GM19328 (cell line): ENCODE measurements around the gene LGALS3BP.

Experiments
- ATAC-seq: cut with Tn5 transposase; IDR thresholded peaks from one replicate; pipeline ENCODE4 v1.9.1; 2021; ENCODE audit warnings: mild to moderate bottlenecking, moderate library complexity; ENCODE audit not compliant: unreplicated experiment

The LGALS3BP gene

DNA sequence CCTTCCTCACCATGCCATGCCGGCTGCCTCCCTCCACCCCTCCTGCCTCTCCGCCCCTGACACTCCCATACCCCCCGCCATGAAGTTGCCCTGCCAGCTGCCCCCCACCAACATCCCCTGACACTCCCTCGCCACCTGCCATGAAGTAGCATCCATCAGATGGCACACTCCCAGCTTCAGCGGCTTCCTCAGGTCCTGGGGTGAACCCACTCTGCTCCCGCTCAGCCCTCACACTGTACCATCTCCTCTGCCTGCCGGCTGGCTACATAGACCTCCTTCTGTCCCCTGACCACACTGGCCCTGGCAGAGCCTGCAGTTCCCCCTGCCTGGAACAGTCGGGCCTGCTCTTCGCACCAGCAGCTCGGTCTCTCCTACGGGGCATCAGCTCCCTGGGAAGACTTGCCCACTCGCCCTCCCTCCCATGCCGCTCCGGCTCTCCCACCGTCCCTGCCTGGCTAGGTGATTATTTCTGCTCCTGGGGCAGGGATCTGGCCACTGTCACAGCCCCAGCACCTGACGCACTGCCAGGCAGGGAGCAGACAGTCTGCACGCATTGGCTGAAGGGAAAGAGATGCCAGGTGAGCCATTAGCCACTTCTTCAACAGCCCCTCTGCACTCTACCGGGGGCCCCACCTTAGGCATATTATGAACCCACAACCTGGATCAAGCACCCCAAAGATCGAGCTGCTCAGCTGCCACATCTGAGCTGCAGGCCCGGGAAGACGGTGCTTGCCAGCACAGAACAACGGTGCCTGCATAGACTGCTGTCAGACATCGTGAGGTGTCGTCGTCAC, 20.9 kb upstream of the LGALS3BP start:
- no peak for ATAC-seq

DNA sequence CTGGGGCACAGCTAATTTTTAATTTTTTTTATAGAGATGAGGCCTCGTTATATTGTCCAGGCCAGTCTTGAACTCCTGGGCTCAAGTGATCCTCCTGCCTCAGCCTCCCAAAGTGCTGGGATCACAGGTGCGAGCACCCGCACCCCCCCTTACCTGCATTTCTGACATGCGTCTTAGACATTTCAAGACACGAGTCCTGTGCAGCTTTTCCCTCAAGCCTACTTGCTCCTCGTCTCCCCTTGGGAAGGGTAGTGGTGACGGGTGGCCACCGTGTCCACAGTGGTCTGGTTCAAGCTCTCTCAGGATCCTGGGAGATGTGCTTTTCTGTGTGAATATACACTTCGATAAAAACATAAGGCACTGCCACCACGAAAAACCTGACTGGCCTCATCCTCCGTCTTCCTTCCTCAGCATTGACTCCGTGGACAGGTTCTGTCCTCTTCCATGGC, 20.2 kb upstream of the LGALS3BP start:
- ATAC-seq, result no peak

DNA sequence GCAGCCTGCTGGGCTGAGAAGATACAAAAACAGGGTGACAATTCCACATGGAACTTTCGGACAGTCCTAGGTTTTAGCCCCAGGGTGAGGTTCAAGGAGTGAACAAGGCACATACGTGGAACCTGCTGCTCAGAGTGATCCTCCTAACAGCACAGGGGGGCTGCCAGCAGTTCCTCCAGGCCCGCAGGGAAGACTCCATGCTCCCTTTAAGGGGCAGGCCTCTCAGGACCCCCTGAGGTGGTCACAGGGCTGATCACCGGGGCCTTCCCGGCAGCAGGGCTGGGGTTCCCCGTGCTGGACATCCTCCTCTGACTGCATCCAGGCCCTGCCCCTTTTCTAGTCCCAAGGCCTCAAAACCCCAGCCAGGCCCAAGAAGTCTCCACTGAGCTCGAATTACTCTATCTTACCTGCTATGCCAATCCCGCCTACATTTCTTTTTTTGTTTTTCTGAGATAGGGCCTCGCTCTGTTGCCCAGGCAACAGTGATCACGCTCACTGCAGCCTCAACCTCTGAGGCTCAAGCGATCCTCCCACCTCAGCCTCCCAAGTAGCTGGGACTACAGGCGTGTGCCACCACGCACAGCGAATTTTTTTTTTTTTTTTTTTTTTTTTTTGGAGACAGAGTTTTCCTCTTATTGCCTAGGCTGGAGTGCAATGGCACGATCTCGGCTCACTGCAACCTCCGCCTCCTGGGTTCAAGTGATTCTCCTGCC, 19.5 kb upstream of the LGALS3BP start:
- ATAC-seq, result no peak

DNA sequence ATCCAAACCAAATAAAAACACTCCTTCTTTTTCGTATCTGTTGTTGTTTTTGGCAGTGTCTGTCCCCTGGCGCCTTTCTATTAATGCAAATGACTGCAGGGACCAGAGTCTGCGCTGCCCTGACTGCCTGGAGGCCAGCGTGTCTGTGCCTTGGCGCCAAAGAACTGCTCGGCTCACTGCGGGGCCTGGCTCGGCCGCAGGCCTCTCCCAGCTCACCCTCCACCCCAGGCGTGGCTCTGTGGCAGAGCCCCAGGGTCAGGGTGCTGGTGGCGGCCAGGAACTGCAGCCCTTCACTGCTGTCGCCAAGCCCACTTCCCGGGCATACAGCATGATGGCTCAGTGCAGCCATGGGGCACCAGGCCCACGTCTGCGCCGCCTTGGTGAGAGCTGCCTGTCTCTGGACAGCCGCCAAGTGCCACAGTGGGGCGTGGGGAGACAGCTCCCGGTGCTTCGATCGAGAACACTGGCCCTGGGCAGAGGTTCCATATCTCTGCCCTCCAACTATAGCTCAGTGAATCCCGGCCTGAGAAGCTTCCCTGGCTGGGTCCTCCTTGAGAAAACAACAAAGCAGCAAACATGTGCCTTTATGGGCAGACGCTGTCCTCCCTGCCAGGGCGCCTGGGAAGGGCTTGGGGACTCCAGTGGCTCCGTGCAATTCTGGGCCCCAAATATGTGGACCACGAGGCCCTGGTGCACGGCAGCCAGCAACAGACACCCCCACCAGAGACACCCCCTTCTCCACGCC, 18.8 kb upstream of the LGALS3BP start:
- no peak for ATAC-seq

DNA sequence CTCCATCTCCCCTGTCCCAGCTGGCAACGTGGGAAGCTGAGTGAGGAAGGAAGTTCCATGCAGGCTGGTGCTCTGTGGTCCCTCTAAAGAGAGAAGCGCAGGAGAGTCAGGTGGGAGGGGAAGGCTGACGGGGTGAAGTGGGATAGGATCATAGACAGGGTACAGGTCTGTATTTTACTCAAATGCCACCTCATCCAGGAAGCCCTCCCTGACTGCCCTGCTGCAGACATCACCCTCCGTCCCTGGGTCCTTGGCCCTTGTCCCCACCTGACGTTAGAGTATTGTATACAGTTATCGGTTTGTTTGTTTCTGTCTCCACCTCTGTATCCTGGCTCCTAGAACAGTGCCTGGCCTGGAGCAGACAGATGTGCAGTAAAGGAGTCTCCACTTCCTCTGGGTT, 18.2 kb upstream of the LGALS3BP start:
- no peak for ATAC-seq

DNA sequence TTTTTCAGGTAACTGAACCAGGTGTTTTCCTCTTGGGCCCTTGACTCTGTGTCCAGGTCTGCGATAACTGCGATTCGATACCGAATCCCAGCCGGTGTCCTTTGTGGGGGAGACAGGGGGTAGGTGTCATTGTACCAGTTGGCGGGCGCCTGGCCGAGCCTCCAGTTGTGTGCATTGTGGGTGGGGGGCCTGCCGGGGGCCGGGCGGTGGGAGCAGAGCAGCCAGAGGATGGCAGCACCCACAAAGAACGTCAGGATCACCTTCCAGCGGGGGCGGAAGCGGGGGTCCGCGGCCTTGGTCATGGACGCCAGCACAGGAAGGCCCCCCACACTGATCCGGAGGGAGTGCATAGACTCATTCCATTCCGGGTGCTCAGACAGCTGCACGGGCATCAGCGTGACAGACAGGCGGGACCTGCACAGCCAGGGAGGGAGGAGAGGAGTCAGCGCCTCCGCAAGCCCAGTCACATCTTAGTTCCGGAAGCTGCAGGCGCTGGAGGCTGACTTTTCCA, 17.6 kb upstream of the LGALS3BP start:
- ATAC-seq, result no peak

DNA sequence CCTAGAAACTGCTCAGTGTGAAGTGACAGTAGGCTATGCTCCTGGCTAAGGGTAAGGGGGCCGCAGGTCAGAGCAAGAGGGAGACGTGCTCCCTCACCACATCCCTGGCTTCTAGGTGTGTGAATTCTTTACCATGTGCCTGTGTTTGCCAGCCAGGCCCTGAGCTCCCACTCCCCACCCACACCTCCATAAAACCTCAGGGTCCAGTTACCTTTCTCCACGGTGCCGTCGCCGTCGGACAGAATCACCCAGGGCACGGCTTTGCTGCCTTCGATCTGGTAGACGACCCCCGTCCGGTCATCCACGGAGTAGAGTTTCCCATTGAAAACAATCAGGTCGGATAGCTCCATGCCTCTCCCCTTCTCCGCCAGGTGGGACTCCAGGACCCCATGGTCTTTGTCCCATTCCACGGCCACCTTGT, 17.1 kb upstream of the LGALS3BP start:
- ATAC-seq, result no peak

DNA sequence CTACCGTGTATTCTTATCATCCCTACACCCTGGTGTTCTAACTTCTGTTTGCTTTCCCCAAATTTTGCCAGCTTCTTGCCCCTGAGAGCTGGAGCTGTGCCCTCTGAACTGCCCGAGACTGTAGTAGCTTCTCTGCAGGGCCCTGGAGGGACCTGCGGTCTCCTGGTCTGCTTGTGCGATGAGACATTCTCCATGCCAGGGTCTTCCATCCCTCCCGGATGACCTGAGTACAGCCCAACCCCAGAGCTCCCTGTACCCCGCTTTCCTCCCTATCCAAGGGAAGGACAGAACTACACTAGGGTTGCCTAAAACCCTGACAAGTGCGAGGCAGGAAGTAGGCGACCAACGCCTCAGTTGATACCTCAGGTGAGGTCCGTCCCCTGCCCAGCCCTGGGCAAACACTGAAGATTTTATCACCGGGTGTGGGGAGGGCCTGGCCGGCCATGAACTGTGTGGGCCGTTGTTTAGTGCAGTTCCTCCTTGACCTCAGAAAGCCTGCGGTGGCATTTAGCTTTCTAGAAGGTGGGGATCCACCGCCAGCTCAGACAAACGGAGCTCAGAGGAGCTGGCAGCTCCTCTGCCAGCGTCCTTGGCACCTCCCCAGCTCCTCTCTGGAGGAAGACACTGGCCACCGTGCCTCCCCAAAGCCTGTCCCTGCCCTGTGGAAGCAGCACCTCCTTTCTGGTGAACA, 16.2 kb upstream of the LGALS3BP start:
- ATAC-seq, result no peak

DNA sequence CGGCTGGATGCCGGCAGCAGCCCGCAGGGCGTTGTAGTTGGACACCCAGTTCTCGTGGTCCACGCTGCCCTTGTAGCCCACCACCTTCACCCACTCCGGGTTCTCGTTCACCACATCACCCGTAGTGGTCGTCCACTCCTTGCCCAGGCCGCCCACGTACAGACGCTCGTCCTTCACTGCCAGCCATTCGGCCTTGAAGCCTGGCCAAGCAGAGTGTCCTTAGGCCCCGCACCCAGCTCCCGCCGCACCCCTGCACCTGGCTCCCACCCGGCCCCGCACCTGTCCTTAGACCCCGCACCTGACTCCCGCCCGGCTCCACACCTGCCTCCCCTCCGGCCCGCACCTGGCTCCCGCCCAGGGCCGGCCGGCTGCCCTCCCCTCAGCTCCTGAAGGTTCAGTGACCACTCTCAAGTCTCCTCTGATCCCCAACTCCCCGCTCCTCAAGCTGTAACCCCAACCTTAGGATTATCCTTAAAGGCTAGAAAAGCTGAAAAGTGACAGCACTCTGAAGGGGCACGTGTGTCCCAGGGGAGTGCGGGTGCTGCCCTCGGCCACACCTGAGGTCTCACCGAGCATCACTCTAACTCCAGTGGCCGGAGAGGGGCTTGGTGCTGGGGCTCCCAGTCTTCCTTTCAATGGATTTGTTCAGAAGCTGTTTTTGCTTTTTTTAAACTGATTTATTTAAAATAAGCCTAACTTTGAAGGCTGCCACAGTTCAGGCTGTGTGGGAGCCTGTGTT, 15.5 kb upstream of the LGALS3BP start:
- ATAC-seq, result no peak

DNA sequence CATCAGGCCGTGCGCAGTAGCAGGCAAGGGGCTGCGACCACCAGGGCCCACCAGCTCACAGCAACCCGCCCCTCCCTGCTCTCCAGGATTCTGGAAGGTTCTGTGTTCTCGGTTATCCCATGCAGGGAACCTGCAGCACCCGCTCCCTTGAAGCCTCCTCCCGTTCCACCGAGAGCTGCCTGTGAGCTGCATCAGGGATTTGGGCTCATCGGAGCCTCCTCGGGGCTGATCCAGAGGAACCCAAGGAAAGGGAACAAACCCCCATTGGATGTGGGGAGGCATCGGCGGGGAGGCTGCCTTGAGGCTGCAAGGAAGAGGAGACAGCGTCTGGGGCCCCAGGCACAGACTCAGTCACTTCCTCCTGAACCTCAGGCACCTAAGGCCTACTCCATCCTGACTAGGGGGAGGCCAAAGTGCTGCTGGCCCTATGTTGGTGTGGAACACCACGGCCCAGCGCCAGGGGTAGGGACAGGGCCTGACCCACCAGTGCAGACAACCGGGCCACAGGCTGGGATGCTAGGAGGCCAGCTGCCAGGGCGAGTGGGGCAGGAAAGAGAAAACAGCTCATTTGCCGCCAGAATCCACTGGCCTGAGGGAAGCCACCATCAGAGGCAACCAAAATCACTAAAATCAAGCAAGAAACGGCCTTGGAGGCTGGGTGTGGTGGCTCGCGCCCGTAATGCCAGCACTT, 14.4 kb upstream of the LGALS3BP start:
- no peak for ATAC-seq

DNA sequence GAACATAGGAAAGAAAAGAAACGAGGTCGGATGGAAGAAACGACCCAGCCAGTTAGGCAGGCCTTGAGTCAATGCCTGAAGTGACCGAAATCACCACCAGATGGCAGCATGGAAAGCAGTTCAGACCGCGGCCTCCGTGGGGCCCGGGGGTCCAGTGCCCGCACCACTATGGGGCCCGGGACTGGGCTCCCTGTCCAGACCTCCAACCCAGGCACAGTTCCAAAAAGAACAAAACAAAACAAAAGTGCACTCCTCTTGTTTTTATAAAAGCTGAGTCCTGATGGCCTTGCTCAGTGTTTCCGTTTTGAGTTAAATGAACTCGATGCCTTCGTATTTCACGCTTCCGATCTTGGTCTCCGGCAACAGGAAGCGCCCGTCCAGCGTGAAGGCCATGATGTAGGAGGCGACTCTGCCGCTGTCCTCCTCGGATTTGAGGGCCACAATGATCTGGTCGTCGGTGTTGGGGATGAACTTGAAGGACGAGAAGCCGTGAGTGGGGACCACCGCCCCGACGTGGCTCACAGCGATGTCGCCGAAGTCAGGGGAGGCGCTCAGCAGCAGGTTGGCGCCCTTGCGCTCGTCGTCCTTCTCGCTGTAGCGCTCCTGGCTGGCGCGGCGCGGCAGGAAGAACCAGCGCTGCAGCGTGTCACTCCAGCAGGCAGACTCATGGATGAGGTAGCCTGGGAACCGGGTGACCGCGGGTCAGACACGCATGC, 13.7 kb upstream of the LGALS3BP start:
- no peak for ATAC-seq

DNA sequence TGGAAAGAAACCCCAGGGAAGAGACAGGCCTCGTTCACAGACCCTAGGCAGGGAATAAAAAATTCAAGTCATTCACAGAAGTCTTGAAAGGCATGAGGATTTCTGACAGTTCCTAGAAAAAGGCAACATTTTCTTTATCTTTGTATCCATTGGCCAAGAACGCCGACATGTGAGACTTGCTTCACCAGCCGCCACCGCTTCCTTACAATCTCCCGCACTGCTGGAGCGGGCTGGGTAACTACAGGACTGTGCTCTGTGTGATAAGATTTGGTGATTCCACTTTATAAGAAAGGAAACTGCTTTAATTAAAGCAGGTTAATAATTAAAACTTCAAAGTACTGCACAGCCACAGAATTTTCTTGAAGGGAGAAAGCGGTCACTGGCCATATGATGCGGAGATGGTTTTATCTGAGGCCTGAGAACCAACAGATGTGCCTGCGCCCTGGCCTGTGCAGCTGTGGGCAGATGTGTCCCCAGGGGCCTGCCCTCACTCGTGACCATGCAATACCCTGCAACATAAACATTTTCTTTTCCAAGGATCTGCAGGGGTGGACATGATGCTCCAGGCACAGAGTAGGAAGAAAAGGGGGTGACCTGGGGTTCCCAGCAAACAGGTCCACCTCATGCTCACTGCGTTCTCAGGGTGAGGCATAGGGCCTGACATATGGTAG, 13.0 kb upstream of the LGALS3BP start:
- no peak for ATAC-seq

DNA sequence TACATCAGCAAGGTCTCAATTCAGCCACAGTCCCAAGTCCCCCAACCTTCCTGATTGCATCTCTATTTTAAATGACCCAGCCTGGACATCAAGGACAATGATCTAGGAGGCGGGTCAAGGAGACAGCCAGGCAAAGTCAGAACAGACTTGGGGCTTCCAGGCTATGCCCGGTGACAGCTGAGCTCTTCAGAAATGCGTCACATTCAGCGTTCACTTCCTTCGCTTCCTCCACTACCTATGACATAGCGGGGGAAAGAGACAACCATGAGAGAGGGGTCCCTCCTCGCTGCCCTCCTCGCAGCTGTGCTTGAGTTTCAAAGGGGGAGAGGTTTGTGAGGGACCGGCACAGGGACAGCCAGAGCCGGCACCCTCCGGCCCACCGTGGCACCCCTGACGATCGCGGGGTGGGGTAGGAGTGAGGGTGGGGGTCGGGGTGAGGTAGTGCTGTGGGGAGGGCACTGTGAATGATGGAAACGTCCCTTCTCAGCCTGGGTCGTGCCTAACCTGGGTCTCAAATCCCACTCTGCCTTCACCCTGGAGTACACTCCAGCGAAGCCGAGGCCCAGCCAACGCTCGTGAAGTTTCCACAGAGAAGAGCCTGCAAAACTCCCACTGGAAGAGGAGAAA, 12.3 kb upstream of the LGALS3BP start:
- no peak for ATAC-seq

DNA sequence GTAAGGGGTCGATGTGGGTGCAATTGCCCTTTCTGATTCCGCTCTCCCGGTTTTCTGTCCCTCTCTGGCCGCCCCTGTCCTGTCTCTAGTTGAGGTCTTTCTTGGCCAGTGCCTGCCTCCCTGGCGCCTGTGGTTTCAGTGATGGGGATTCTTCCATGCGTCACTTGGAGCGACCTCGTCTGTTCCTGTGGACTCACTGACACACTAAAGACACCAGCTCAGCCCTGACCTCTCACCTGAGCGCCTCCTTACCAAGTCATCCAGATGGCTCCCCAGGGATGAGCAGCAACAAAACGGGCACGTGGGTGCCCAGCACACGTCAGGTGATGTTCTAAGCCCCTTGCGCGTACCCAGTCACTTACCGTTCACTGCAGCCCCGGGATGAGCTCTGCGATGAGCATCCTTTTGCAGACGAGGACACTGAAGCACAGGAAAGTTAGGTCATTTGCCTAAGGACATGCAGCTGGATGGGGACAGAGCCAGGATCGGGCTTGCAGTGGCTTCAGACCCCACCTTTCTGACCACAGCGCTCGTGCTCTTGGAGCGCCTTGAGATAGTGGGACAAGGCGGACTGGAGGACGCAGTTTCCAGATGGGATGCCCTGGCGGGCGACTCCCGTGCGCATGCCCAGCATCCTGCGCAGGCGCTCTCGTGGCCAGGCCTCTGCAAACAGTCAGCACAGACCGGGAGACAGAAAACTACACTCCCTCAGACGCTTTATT, 11.5 kb upstream of the LGALS3BP start:
- no peak for ATAC-seq

DNA sequence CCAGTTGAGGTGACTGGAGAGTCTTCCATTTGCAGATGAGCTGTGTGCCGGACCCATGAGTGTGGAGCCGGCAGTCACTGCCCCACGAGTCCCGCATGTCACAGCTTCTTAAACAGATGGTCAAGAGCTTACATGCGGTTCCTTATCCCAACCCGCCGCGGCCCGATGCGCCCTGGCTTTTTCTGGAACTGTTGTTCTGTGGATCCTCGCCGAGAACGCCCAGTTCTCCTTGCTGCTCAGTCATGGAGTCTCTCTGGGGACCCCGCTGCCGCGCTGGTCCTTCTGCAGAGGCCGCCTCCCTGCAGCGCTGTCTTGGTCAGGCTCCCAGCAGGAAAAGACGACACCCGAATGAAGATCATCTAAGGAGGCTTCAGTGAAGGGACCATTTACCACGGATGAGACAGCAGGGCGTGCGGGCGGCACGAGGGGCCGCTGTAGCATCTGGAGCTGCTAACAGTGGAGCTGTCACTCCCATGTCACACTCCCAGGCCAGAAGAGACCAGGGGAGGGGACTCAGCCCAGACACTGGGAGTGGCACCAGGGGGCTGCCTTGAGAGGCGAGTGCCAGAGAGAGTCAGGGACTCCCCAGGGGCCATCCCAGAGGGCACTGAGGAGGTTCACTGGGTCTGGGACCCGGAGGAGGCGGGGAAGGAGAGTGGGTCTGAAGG, 10.8 kb upstream of the LGALS3BP start:
- ATAC-seq, result no peak

DNA sequence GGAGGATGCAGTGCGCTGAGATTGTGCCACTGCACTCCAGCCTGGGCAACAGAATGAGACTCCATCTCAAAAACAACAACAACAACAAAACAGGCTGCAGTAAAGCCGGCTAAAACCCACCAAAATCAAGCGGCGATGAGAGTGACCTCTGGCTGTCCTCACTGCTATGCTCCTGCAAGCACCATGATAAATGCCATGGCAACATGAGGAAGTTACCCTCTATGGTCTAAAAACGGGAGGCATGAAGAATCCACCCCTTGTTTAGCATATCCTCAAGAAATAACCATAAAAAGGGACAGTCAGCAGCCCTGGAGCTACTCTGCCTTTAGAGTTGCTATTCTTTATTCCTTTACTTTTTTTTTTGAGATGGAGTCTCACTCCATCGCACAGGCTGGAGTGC, 8.4 kb upstream of the LGALS3BP start:
- no peak for ATAC-seq
